ENCODE results near the gene MEG3. TPM values are rescaled to one million over a fixed set of nuclear protein-coding genes. Genes with fewer than 3 reads are reported as not detected.

The MEG3 gene
- total and polyA plus RNA-seq, 2 of the 4 experiments (the other 2 are of a cell fraction) = 31.5 to 556 TPM

GRCh38 chr14:100830681-100831080, 4.8 kb downstream of the MEG3 start:
- TF ChIP-seq CHD1 (IDR thresholded peaks at IDR 0.05; ENCODE audit: low read depth, low read length) = no peak
- TF ChIP-seq SMC3 (IDR thresholded peaks at IDR 0.05; ENCODE audit: low read depth, low read length) = no peak
- TF ChIP-seq FOS (IDR thresholded peaks at IDR 0.05; ENCODE audit: low read depth, low read length) = no peak
- no peak for TF ChIP-seq MAZ (IDR thresholded peaks at IDR 0.05; ENCODE audit: borderline replicate concordance, low read depth, low read length)
- TF ChIP-seq, protein P1, sequence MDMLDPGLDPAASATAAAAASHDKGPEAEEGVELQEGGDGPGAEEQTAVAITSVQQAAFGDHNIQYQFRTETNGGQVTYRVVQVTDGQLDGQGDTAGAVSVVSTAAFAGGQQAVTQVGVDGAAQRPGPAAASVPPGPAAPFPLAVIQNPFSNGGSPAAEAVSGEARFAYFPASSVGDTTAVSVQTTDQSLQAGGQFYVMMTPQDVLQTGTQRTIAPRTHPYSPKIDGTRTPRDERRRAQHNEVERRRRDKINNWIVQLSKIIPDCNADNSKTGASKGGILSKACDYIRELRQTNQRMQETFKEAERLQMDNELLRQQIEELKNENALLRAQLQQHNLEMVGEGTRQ (IDR thresholded peaks at IDR 0.05; ENCODE audit: low read depth, low read length) = no peak
- TF ChIP-seq, protein P2, sequence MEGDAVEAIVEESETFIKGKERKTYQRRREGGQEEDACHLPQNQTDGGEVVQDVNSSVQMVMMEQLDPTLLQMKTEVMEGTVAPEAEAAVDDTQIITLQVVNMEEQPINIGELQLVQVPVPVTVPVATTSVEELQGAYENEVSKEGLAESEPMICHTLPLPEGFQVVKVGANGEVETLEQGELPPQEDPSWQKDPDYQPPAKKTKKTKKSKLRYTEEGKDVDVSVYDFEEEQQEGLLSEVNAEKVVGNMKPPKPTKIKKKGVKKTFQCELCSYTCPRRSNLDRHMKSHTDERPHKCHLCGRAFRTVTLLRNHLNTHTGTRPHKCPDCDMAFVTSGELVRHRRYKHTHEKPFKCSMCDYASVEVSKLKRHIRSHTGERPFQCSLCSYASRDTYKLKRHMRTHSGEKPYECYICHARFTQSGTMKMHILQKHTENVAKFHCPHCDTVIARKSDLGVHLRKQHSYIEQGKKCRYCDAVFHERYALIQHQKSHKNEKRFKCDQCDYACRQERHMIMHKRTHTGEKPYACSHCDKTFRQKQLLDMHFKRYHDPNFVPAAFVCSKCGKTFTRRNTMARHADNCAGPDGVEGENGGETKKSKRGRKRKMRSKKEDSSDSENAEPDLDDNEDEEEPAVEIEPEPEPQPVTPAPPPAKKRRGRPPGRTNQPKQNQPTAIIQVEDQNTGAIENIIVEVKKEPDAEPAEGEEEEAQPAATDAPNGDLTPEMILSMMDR (conservative IDR thresholded peaks at IDR 0.05; ENCODE audit: low read depth, low read length) = no peak
- no peak for TF ChIP-seq CEBPB (IDR thresholded peaks at IDR 0.05; ENCODE audit: low read depth, low read length)
- TF ChIP-seq ELK1 (IDR thresholded peaks at IDR 0.05; ENCODE audit: borderline replicate concordance, low read depth, low read length) = no peak
- no peak for TF ChIP-seq RCOR1 (IDR thresholded peaks at IDR 0.05; ENCODE audit: insufficient replicate concordance, low read length)
- no peak for TF ChIP-seq POLR2A (IDR thresholded peaks at IDR 0.05; ENCODE audit: low read depth, low read length)
- no peak for TF ChIP-seq NFE2L2 (IDR thresholded peaks at IDR 0.05; ENCODE audit: low read depth, low read length)
- Histone ChIP-seq H3K79me1 (ENCODE audit: low read depth in 1 of 2, low read length in 2 of 2) (peaks cover under 1 to 61% of the 10 kb centered on the region in 2 experiments; a peak in 2 of 4 replicates), H4K91ac (ENCODE audit: insufficient read depth, low read depth, low read length) (no peak overlapping the region), H3K36me3 (ENCODE audit: control insufficient read depth, insufficient read depth, low read length) (peaks cover 62% of the 10 kb centered on the region), H3K4me1 (ENCODE audit: control insufficient read depth, insufficient read depth, low read length) (peaks cover 2% of the 10 kb centered on the region; the same call in 1 of the 2 replicates), H2AK5ac (ENCODE audit: low read depth, low read length) (no peak overlapping the region), H2BK15ac (ENCODE audit: low read depth, low read length) (no peak overlapping the region), H2BK120ac (ENCODE audit: low read depth, low read length) (no peak overlapping the region), H3K14ac (replicated peaks; ENCODE audit: low read depth, low read length) (no peak overlapping the region), H3K9me1 (ENCODE audit: insufficient read depth, low read length) (no peaks in the 10 kb centered on the region), H3K9ac (ENCODE audit: low read depth, low read length) (no peak overlapping the region), H3K4me2 (ENCODE audit: low read depth, low read length) (no peak overlapping the region), H3K27ac (ENCODE audit: insufficient read depth, low read length) (no peak overlapping the region), H3K4ac (ENCODE audit: low read depth, low read length) (no peak overlapping the region), H2BK20ac (ENCODE audit: low read depth, low read length) (no peak overlapping the region), H3K56ac (ENCODE audit: extremely low read depth, insufficient read depth, low read length) (no peak overlapping the region), H2AK9ac (replicated peaks; ENCODE audit: low read depth, low read length, poor library complexity) (no peak overlapping the region), H3K9me3 (ENCODE audit: control insufficient read depth, insufficient read depth, low read length) (no peaks in the 10 kb centered on the region), H3K27me3 (ENCODE audit: control insufficient read depth, insufficient read depth, low read length) (no peaks in the 10 kb centered on the region), H4K5ac (ENCODE audit: low read depth, low read length) (no peak overlapping the region), H2BK5ac (ENCODE audit: low read depth, low read length, poor library complexity, severe bottlenecking) (no peak overlapping the region), H2AFZ (replicated peaks; ENCODE audit: low read length, poor library complexity) (no peak overlapping the region), H3K23ac (ENCODE audit: low read depth, low read length) (no peak overlapping the region), H4K20me1 (ENCODE audit: insufficient read depth, low read length) (peaks cover 84% of the 10 kb centered on the region), H4K8ac (ENCODE audit: low read depth in 2 of 2, low read length in 2 of 2) (no peak overlapping the region), H3K4me3 (ENCODE audit: insufficient read depth, low read depth, low read length) (no peak overlapping the region), H3K18ac (ENCODE audit: low read depth, low read length) (no peak overlapping the region)
- in situ Hi-C loops (cut with MboI; ENCODE audit: low sequenced_read_pairs) = loop anchor here (10.0 kb wide), 1 partner anchor 426 kb away; no protein-coding TSS in a partner anchor
- DNase-seq = no peak
- intact Hi-C loops (cut with micrococcal nuclease) = no loop called here
- WGBS, 2 experiments (ENCODE audit: extremely low coverage in 2 of 2, insufficient read length in 1 of 2) = 70% methylated on average over 2 of the region's 8 CpGs; no CpG with 5 or more reads in 1 of the 2 experiments
- POLR2A ChIA-PET (ENCODE audit: unreplicated experiment) = no interaction called here
- CTCF ChIA-PET = no interaction called here
- no peak for ATAC-seq (ENCODE audit: low read depth)
- dilution Hi-C loops (cut with HindIII; ENCODE audit: low sequenced_read_pairs, unreplicated experiment) = no loop called here
- BruUV-seq (replicated peaks) = TSS peak; percentile 9
